Stimulated activated CD4-positive, alpha-beta T cell treated with anti-CD3 and anti-CD28 coated beads, Interleukin-4, amount 100 ng/mL, for 24 hours (primary cell): Measurements from ENCODE around the gene FCER2.

Source experiments
- DNase-seq: peaks from one replicate; pipeline ENCODE4 v3.0.0-alpha.2; 2020

Gene FCER2

GRCh38 chr19:7699417-7700401 lies 2.2 kb downstream of the FCER2 start:
- DNase-seq = peak; percentile 58

- DNase-seq = no peak
Measured at GRCh38 chr19:7699003-7699402, 2.9 kb downstream of the FCER2 start.

GRCh38 chr19:7698583-7698982 lies 3.3 kb downstream of the FCER2 start:
- no peak for DNase-seq

GRCh38 chr19:7697721-7698287 lies 4.1 kb downstream of the FCER2 start:
- DNase-seq = no peak

- DNase-seq = no peak
Measured at GRCh38 chr19:7694499-7694898, 7.4 kb downstream of the FCER2 start.

GRCh38 chr19:7692417-7693088 lies 9.4 kb downstream of the FCER2 start:
- DNase-seq = peak; percentile 18

GRCh38 chr19:7691497-7691896 lies 10.4 kb downstream of the FCER2 start:
- DNase-seq = no peak

GRCh38 chr19:7690779-7691258 lies 11.1 kb downstream of the FCER2 start:
- no peak for DNase-seq

GRCh38 chr19:7689165-7689564 lies 12.8 kb downstream of the FCER2 start:
- DNase-seq = no peak

- no peak for DNase-seq
Measured at GRCh38 chr19:7687177-7687576, 14.8 kb downstream of the FCER2 start.

GRCh38 chr19:7685546-7686445 lies 16.1 kb downstream of the FCER2 start:
- DNase-seq = no peak

GRCh38 chr19:7682175-7682855 lies 19.6 kb downstream of the FCER2 start:
- no peak for DNase-seq

- DNase-seq = peak; percentile 91
Measured at GRCh38 chr19:7681340-7682174, 20.4 kb downstream of the FCER2 start.

- peak; percentile 85 for DNase-seq
Measured at GRCh38 chr19:7680606-7681339, 21.2 kb downstream of the FCER2 start, which contains the start of gene TRAPPC5. TSS of gene TRAPPC5 (plus strand) at chr19:7680833. CDS start at chr19:7682254, 1,421 bp downstream.

- DNase-seq = no peak
Measured at GRCh38 chr19:7679771-7680605, 21.9 kb downstream of the FCER2 start.

GRCh38 chr19:7678971-7679751 lies 22.8 kb downstream of the FCER2 start:
- DNase-seq = peak; percentile 79

GRCh38 chr19:7677669-7678311 lies 24.1 kb downstream of the FCER2 start:
- DNase-seq = no peak

- DNase-seq = no peak
Measured at GRCh38 chr19:7676854-7677253, 25.1 kb downstream of the FCER2 start, which contains the start of gene MCEMP1. TSS of gene MCEMP1 (plus strand) at chr19:7677090. CDS start at chr19:7677121, 31 bp downstream.
